Epithelial cell of proximal tubule (primary cell): ENCODE results near the gene PCDHGA1. TPM values are rescaled to one million over a fixed set of nuclear protein-coding genes. Genes with fewer than 3 reads are reported as not detected.
"Not testable (repeated sequence)": the region's sequence is repeated elsewhere in the genome, so short reads cannot be mapped to it uniquely, and the experiment has no call there.

Experiments used
- DNase-seq: peaks from one replicate; pipeline ENCODE4 v3.0.0-alpha.2; 2011; ENCODE audit warnings: low read depth
- H3K4me3 ChIP-seq: 2 replicates; pipeline ENCODE4 v1.5.1; 2011; ENCODE audit warnings: low read depth, mild to moderate bottlenecking, low read length
- CTCF ChIP-seq: conservative IDR thresholded peaks from 2 replicates; pipeline ENCODE4 v1.5.1; 2012; ENCODE audit warnings: low read depth, mild to moderate bottlenecking, low read length
- total RNA-seq: library from RNA; depleted of rRNA; stranded (reverse); fragments of >200 nt; gene quantifications from 2 replicates; pipeline ENCODE4 v1.2.3, GENCODE V29; 2015

Gene PCDHGA1
- total RNA-seq, 1 donor from 2014 or later: 0.75 TPM

GRCh38 chr5:141431286-141431685, 101.0 kb downstream of the PCDHGA1 start:
- no peak overlapping the region for H3K4me3 ChIP-seq
- no peak for TF ChIP-seq CTCF
- DNase-seq: no peak

GRCh38 chr5:141432308-141432707, 102.0 kb downstream of the PCDHGA1 start:
- H3K4me3 ChIP-seq: not testable (repeated sequence)

GRCh38 chr5:141432726-141433125, 102.4 kb downstream of the PCDHGA1 start:
- DNase-seq: not testable (repeated sequence)

More at GRCh38 chr5:141432308-141432707, 102.0 kb downstream of the PCDHGA1 start:
- DNase-seq: not testable (repeated sequence)

GRCh38 chr5:141434006-141434405, 103.7 kb downstream of the PCDHGA1 start:
- no peak for DNase-seq
- H3K4me3 ChIP-seq: no peak overlapping the region
- TF ChIP-seq CTCF: no peak

More at GRCh38 chr5:141432726-141433125, 102.4 kb downstream of the PCDHGA1 start:
- not testable (repeated sequence) for H3K4me3 ChIP-seq

GRCh38 chr5:141437221-141437620, 106.9 kb downstream of the PCDHGA1 start:
- no peak overlapping the region for H3K4me3 ChIP-seq
- DNase-seq: no peak
- no peak for TF ChIP-seq CTCF

GRCh38 chr5:141439411-141440141, 109.3 kb downstream of the PCDHGA1 start:
- no peak for TF ChIP-seq CTCF
- H3K4me3 ChIP-seq: no peak overlapping the region
- no peak for DNase-seq

GRCh38 chr5:141440341-141440740, 110.0 kb downstream of the PCDHGA1 start:
- no peak for TF ChIP-seq CTCF
- DNase-seq: no peak
- no peak overlapping the region for H3K4me3 ChIP-seq

GRCh38 chr5:141441571-141442170, 111.4 kb downstream of the PCDHGA1 start:
- DNase-seq: no peak
- H3K4me3 ChIP-seq: no peak overlapping the region
- no peak for TF ChIP-seq CTCF
